H1 (cell line): ENCODE results near the gene SMARCC1. TPM values are rescaled to one million over a fixed set of nuclear protein-coding genes. Genes with fewer than 3 reads are reported as not detected.

ENCODE experiments used
- CTCF ChIA-PET: fragments of 300-600 bp; sonication (Branson Sonifier 250); formaldehyde crosslinking; loops from one replicate; lab custom pipeline; 2021; ENCODE audit not compliant: partially characterized antibody; lab: Charles Lee
- POLR2A ChIA-PET: fragments of 300-600 bp; sonication (Branson Sonifier 250); formaldehyde crosslinking; loops from one replicate; lab custom pipeline; 2021; ENCODE audit warnings: inconsistent platforms; ENCODE audit not compliant: partially characterized antibody; lab: Charles Lee
- DNase-seq, 2 experiments: peaks; one replicate each; pipeline versions ENCODE4 v3.0.0 to v3.0.0-alpha.2; 2010 to 2022; ENCODE audit warnings: low spot score in 2 of 2, low read depth in 1 of 2, mixed read lengths in 1 of 2
- FAIRE-seq: peaks from 2 replicates; lab custom pipeline; 2011; peaks lifted over from hg19 to GRCh38; lab: Jason Lieb, UNC
- H2AFZ ChIP-seq: 2 replicates; pipeline ENCODE4 v1.8.1; 2012; ENCODE audit warnings: low read length, inconsistent platforms
- H2AK5ac ChIP-seq: 2 replicates; pipeline ENCODE4 v1.6.1; 2013; ENCODE audit warnings: low read depth, low read length
- H2BK120ac ChIP-seq: replicated peaks from 2 replicates; pipeline ENCODE3; 2013; ENCODE audit warnings: low read depth, low read length, inconsistent platforms
- H2BK12ac ChIP-seq: 2 replicates; pipeline ENCODE4 v1.6.1; 2013; ENCODE audit warnings: low read depth, low read length
- H2BK15ac ChIP-seq: 2 replicates; pipeline ENCODE4 v1.6.1; 2013; ENCODE audit warnings: low read length
- H2BK20ac ChIP-seq: 2 replicates; pipeline ENCODE4 v1.6.1; 2013; ENCODE audit warnings: low read length
- H2BK5ac ChIP-seq: 2 replicates; pipeline ENCODE4 v1.6.1; 2013; ENCODE audit warnings: low read depth, low read length
- H3K14ac ChIP-seq: 2 replicates; pipeline ENCODE4 v1.6.1; 2013; ENCODE audit warnings: inconsistent platforms; ENCODE audit not compliant: insufficient read length
- H3K18ac ChIP-seq: 2 replicates; pipeline ENCODE4 v1.6.1; 2013; ENCODE audit warnings: low read length; ENCODE audit errors: extremely low read depth
- H3K23ac ChIP-seq: 2 replicates; pipeline ENCODE4 v1.6.1; 2013; ENCODE audit warnings: inconsistent platforms; ENCODE audit not compliant: insufficient read length
- H3K23me2 ChIP-seq: 2 replicates; pipeline ENCODE4 v1.6.1; 2013; ENCODE audit warnings: low read depth, low read length
- H3K27ac ChIP-seq: 2 replicates; pipeline ENCODE4 v1.6.1; 2011; ENCODE audit warnings: low read depth, low read length, inconsistent platforms
- H3K27me3 ChIP-seq, 4 experiments: replicated peaks in 1 of 4; 1 replicate in 1 of 4; 2 replicates in 3 of 4; pipeline versions ENCODE4 v1.6.1 to v1.8.1; 2011 to 2013; ENCODE audit warnings: low read length in 3 of 4, mild to moderate bottlenecking in 3 of 4, inconsistent platforms in 2 of 4, mixed read lengths in 2 of 4, moderate library complexity in 1 of 4; ENCODE audit not compliant: control insufficient read depth in 3 of 4, insufficient read depth in 3 of 4; ENCODE audit errors: extremely low read depth in 1 of 4
- H3K36me3 ChIP-seq, 4 experiments: 2 replicates each; pipeline versions ENCODE4 v1.6.1 to v1.8.1; 2011 to 2013; ENCODE audit warnings: mild to moderate bottlenecking in 4 of 4, low read length in 3 of 4, moderate library complexity in 2 of 4, control low read depth in 1 of 4, inconsistent platforms in 1 of 4; ENCODE audit not compliant: insufficient read depth in 4 of 4, control insufficient read depth in 2 of 4
- H3K4ac ChIP-seq: replicated peaks from 2 replicates; pipeline ENCODE3; 2013; ENCODE audit warnings: low read length, low read depth, mixed read lengths, inconsistent platforms; ENCODE audit not compliant: insufficient read length
- H3K4me1 ChIP-seq, 4 experiments: replicated peaks in 1 of 4; 1 replicate in 1 of 4; 2 replicates in 3 of 4; pipeline versions ENCODE4 v1.6.1 to v1.8.1; 2011 to 2013; ENCODE audit warnings: low read length in 3 of 4, inconsistent platforms in 2 of 4, mixed read lengths in 1 of 4; ENCODE audit not compliant: insufficient read depth in 4 of 4, control insufficient read depth in 3 of 4
- H3K4me2 ChIP-seq, 2 experiments: 2 replicates each; pipeline versions ENCODE4 v1.6.1 to v1.8.1; 2011 to 2013; ENCODE audit warnings: low read depth in 2 of 2, low read length in 2 of 2, control low read depth in 1 of 2, inconsistent platforms in 1 of 2, mild to moderate bottlenecking in 1 of 2; ENCODE audit not compliant: insufficient read depth in 1 of 2
- H3K4me3 ChIP-seq, 4 experiments: fragments of 200-600, 300-600 bp in 1 of 4; sonication (generic), shearing (Covaris generic), sonication (Bioruptor Twin) in 1 of 4; 2 replicates each; pipeline versions ENCODE4 v1.5.1 to v1.8.1; 2011 to 2016; ENCODE audit warnings: low read length in 4 of 4, low read depth in 3 of 4, control low read depth in 2 of 4, inconsistent platforms in 2 of 4, mild to moderate bottlenecking in 2 of 4, mixed read lengths in 1 of 4, moderate library complexity in 1 of 4; ENCODE audit not compliant: insufficient read depth in 2 of 4; ENCODE audit errors: extremely low read depth in 1 of 4
- H3K56ac ChIP-seq: replicated peaks from 2 replicates; pipeline ENCODE3; 2013; ENCODE audit warnings: low read depth, mild to moderate bottlenecking, mixed read lengths, low read length, inconsistent platforms; ENCODE audit not compliant: insufficient read length
- H3K79me1 ChIP-seq: 2 replicates; pipeline ENCODE4 v1.6.1; 2013; ENCODE audit warnings: low read depth, low read length, control low read depth
- H3K79me2 ChIP-seq, 2 experiments: 2 replicates each; pipeline versions ENCODE4 v1.6.1 to v1.8.1; 2012 to 2013; ENCODE audit warnings: low read length in 2 of 2, mild to moderate bottlenecking in 2 of 2, inconsistent platforms in 1 of 2; ENCODE audit not compliant: insufficient read depth in 2 of 2, control insufficient read depth in 1 of 2
- H3K9ac ChIP-seq, 4 experiments: replicated peaks in 1 of 4; 1 replicate in 1 of 4; 2 replicates in 3 of 4; pipeline versions ENCODE4 v1.6.1 to v1.8.1; 2011 to 2013; ENCODE audit warnings: low read depth in 3 of 4, low read length in 3 of 4, control low read depth in 2 of 4, mild to moderate bottlenecking in 2 of 4, moderate library complexity in 2 of 4, inconsistent platforms in 1 of 4; ENCODE audit errors: extremely low read depth in 1 of 4
- H3K9me3 ChIP-seq, 2 experiments: 2 replicates each; pipeline versions ENCODE4 v1.6.1 to v1.8.1; 2012 to 2013; ENCODE audit warnings: mild to moderate bottlenecking in 2 of 2, moderate library complexity in 2 of 2, control low read depth in 1 of 2, inconsistent platforms in 1 of 2, low read depth in 1 of 2, low read length in 1 of 2, mixed read lengths in 1 of 2; ENCODE audit not compliant: insufficient read depth in 2 of 2
- H4K20me1 ChIP-seq, 2 experiments: replicated peaks in 1 of 2; 2 replicates each; pipeline versions ENCODE3 to v1.8.1; 2011 to 2013; ENCODE audit warnings: inconsistent platforms in 2 of 2, low read length in 2 of 2, mild to moderate bottlenecking in 1 of 2; ENCODE audit not compliant: insufficient read depth in 2 of 2, control insufficient read depth in 1 of 2
- H4K5ac ChIP-seq: 2 replicates; pipeline ENCODE4 v1.6.1; 2013; ENCODE audit warnings: low read length, low read depth, mixed read lengths, inconsistent platforms; ENCODE audit not compliant: insufficient read length
- H4K8ac ChIP-seq: 2 replicates; pipeline ENCODE4 v1.8.0; 2013; ENCODE audit warnings: mild to moderate bottlenecking, moderate library complexity, low read length, inconsistent platforms; ENCODE audit not compliant: insufficient read depth; ENCODE audit errors: extremely low read depth
- H4K91ac ChIP-seq: replicated peaks from 2 replicates; pipeline ENCODE3; 2013; ENCODE audit warnings: low read length, mixed read lengths, inconsistent platforms; ENCODE audit not compliant: insufficient read length
- GTF2F1 ChIP-seq: IDR thresholded peaks from 2 replicates; pipeline ENCODE4 v1.6.1; 2012; ENCODE audit warnings: low read depth, low read length, improper control_type of control experiment, borderline replicate concordance
- RXRA ChIP-seq: IDR thresholded peaks from 2 replicates; pipeline ENCODE4 v1.6.1; 2011; ENCODE audit warnings: low read depth, mild to moderate bottlenecking, low read length, moderate library complexity; ENCODE audit not compliant: insufficient read depth
- SP4 ChIP-seq: IDR thresholded peaks from 2 replicates; pipeline ENCODE4 v1.6.1; 2012; ENCODE audit warnings: low read length, inconsistent platforms
- SRF ChIP-seq: IDR thresholded peaks from 2 replicates; pipeline ENCODE4 v1.6.1; 2011; ENCODE audit warnings: mild to moderate bottlenecking, low read depth, low read length, moderate library complexity
- ZNF274 ChIP-seq: IDR thresholded peaks from 2 replicates; pipeline ENCODE4 v1.7.0; 2012; ENCODE audit warnings: low read length, borderline replicate concordance; ENCODE audit errors: extremely low read depth
- WGBS, 2 experiments: shearing (Covaris generic) in 1 of 2; methylation state at CpG; one replicate each; pipeline versions ENCODE4 v1.1.6 to v1.1.7; 2013 to 2015; ENCODE audit warnings: low lambda C conversion rate in 2 of 2, mixed read lengths in 2 of 2, inconsistent platforms in 1 of 2, low coverage in 1 of 2, missing lambda C conversion rate in 1 of 2; ENCODE audit not compliant: insufficient replicate concordance in 2 of 2, insufficient coverage in 1 of 2, insufficient read length in 1 of 2; ENCODE audit errors: extremely low coverage in 1 of 2, missing lambda C conversion rate in 1 of 2; 5-methylcytosine and 5-hydroxymethylcytosine counted together
- polyA plus RNA-seq, 7 experiments: library from polyadenylated mRNA; depleted of rRNA in 3 of 7; stranded (reverse) in 5 of 7; unstranded in 2 of 7; fragments of >200 nt in 5 of 7; fragments of 200-250 nt in 2 of 7; gene quantifications; 1 replicate in 5 of 7; 2 replicates in 1 of 7; 4 replicates in 1 of 7; pipeline versions ENCODE4 v1.2.1 to v1.2.3, GENCODE V29; 2011 to 2013; ENCODE audit warnings: missing spikeins in 2 of 7, mixed read lengths in 2 of 7
- total RNA-seq: library from RNA; stranded (reverse); fragmentation: NEBNext Ultra II Directional; extraction: Animal tissue kit (Norgen Biotek cat#: 25700); gene quantifications from 2 replicates; pipeline ENCODE4 v1.2.1, GENCODE V29; 2021

Gene SMARCC1
- total and polyA plus RNA-seq, 2 of the 8 experiments (the other 6 are each of a cell fraction or from before 2014, with no cell fraction given) = 64.1 to 335 TPM

- H2AFZ ChIP-seq = no peak overlapping the region; the same call in 1 of the 2 replicates
- H2BK15ac ChIP-seq = no peak overlapping the region
- no peak overlapping the region for H3K56ac ChIP-seq
- H3K4ac ChIP-seq = no peak overlapping the region
- no peaks in the 10 kb centered on the region for H3K36me3 ChIP-seq
- no peak overlapping the region for H3K14ac ChIP-seq
- H3K27me3 ChIP-seq = no peaks in the 10 kb centered on the region; a peak in 1 of 7 replicates
- H2BK20ac ChIP-seq = no peak overlapping the region
- no peaks in the 10 kb centered on the region; a peak in 1 of 7 replicates for H3K4me1 ChIP-seq
- H3K4me3 ChIP-seq = no peak overlapping the region
- peak overlapping the region; percentile 79; the same call in 1 of the 2 replicates for H4K8ac ChIP-seq
- H3K9ac ChIP-seq = no peak overlapping the region
- ChIA-PET POLR2A (interaction anchor here (0.6 to 1.2 kb wide), 2 partner anchors 15 to 33 kb away, joined by 3 read pairs; no protein-coding TSS in a partner anchor), CTCF (interaction anchor here (0.9 to 4.6 kb wide), 5 partner anchors 11 to 22 kb away, joined by 3 to 23 read pairs (median 8); no protein-coding TSS in a partner anchor)
- H4K5ac ChIP-seq = no peak overlapping the region
- H3K27ac ChIP-seq = no peak overlapping the region
- TF ChIP-seq SRF (no peak), RXRA (no peak), ZNF274 (no peak), SP4 (no peak), GTF2F1 (no peak)
- H3K9me3 ChIP-seq = no peaks in the 10 kb centered on the region; a peak in 1 of 4 replicates
- H3K79me2 ChIP-seq = no peaks in the 10 kb centered on the region
- FAIRE-seq (no peak), DNase-seq (no peak)
- no peaks in the 10 kb centered on the region for H3K79me1 ChIP-seq
- no peak overlapping the region for H3K4me2 ChIP-seq
- no peaks in the 10 kb centered on the region for H4K20me1 ChIP-seq
- no peak overlapping the region for H2AK5ac ChIP-seq
- no peak overlapping the region for H3K23ac ChIP-seq
- H2BK120ac ChIP-seq = no peak overlapping the region
- H2BK12ac ChIP-seq = no peak overlapping the region
- 92% methylated on average over 19 of the region's 19 CpGs; no CpG with 5 or more reads in 1 of the 2 experiments for WGBS, 2 experiments
- H3K18ac ChIP-seq = no peak overlapping the region
- H4K91ac ChIP-seq = no peak overlapping the region
- H3K23me2 ChIP-seq = no peaks in the 10 kb centered on the region
- no peak overlapping the region for H2BK5ac ChIP-seq
These were observed 245.3 kb downstream of the SMARCC1 start for GRCh38 chr3:47536221-47536891.
